HCT116 (cell line): ENCODE results near the gene INPP5K. TPM values are rescaled to one million over a fixed set of nuclear protein-coding genes. Genes with fewer than 3 reads are reported as not detected.
A peak's percentile ranks its signal among the peaks of the same experiment; 100 is the strongest.

ENCODE experiments used
- ATAC-seq: fragments of 200-7000 bp; cut with Tn5 transposase; 2 replicates; pipeline ENCODE4 v1.9.1; 2020; ENCODE audit warnings: mild to moderate bottlenecking, moderate library complexity
- BruUV-seq: library from RNA; stranded (reverse); fragments of 400-500 nt; replicated peaks from 2 replicates; lab custom pipeline; 2021; lab: Mats Ljungman, UMichigan
- CTCF ChIA-PET: fragments of 300-600 bp; sonication (Branson Sonifier 250); formaldehyde crosslinking; loops from one replicate; lab custom pipeline; 2021; ENCODE audit warnings: antibody characterized with exemption; lab: Charles Lee
- POLR2A ChIA-PET: fragments of 300-600, 350-600 bp; sonication (Branson Sonifier 250); formaldehyde crosslinking; loops from one replicate; lab custom pipeline; 2021; ENCODE audit warnings: antibody characterized with exemption; lab: Charles Lee
- RAD21 ChIA-PET, 2 experiments: fragments of 300-600 bp; sonication (Branson Sonifier 250); formaldehyde crosslinking; loops; one replicate each; lab custom pipeline; 2023; ENCODE audit warnings: low total read pairs in 2 of 2; ENCODE audit not compliant: uncharacterized antibody in 2 of 2, unreplicated experiment in 2 of 2, low non-redundant PET in 1 of 2; lab: Charles Lee
- DNase-seq: peaks from one replicate; pipeline ENCODE4 v3.0.0-alpha.2; 2010; ENCODE audit warnings: low read depth, low spot score
- H2AFZ ChIP-seq: fragments of 200-600 bp; shearing (Covaris generic), sonication (generic); 2 replicates; pipeline ENCODE4 v1.6.1; 2017; ENCODE audit warnings: low read depth, mixed run types, mixed read lengths, antibody characterized with exemption, low read length; ENCODE audit not compliant: poor library complexity, severe bottlenecking
- H3K27ac ChIP-seq: 2 replicates; pipeline ENCODE4 v1.5.1; 2012; ENCODE audit warnings: low read depth, low read length
- H3K27me3 ChIP-seq: fragments of 200-600 bp; sonication (generic); 2 replicates; pipeline ENCODE4 v1.6.1; 2016; ENCODE audit warnings: mixed run types, low read length, mixed read lengths; ENCODE audit not compliant: insufficient read depth
- H3K36me3 ChIP-seq, 2 experiments: fragments of 200-500 bp in 1 of 2; fragments of 200-600 bp in 1 of 2; sonication (Bioruptor generic) in 1 of 2; sonication (generic) in 1 of 2; 2 replicates each; pipeline versions ENCODE4 v1.5.1 to v1.6.1; 2014 to 2016; ENCODE audit warnings: low read length in 2 of 2, inconsistent platforms in 1 of 2, mixed read lengths in 1 of 2, mixed run types in 1 of 2; ENCODE audit not compliant: insufficient read depth in 2 of 2, control insufficient read depth in 1 of 2
- H3K4me1 ChIP-seq, 2 experiments: fragments of 200-600 bp in 1 of 2; sonication (generic) in 1 of 2; 2 replicates each; pipeline versions ENCODE4 v1.5.1 to v1.6.1; 2012 to 2017; ENCODE audit warnings: low read length in 2 of 2, inconsistent platforms in 1 of 2, mild to moderate bottlenecking in 1 of 2, mixed read lengths in 1 of 2, mixed run types in 1 of 2, moderate library complexity in 1 of 2; ENCODE audit not compliant: insufficient read depth in 2 of 2, control insufficient read depth in 1 of 2
- H3K4me2 ChIP-seq: fragments of 200-600 bp; sonication (generic); 2 replicates; pipeline ENCODE4 v1.6.1; 2017; ENCODE audit warnings: mixed run types, low read length, mixed read lengths
- H3K4me3 ChIP-seq, 2 experiments: fragments of 200-600 bp in 1 of 2; sonication (generic) in 1 of 2; replicated peaks in 1 of 2; 2 replicates each; pipeline ENCODE4 v1.5.1; 2011 to 2016; ENCODE audit warnings: low read length in 2 of 2, control low read depth in 1 of 2, low read depth in 1 of 2, mild to moderate bottlenecking in 1 of 2, mixed read lengths in 1 of 2, mixed run types in 1 of 2
- H3K79me2 ChIP-seq: fragments of 200-600 bp; sonication (generic); 2 replicates; pipeline ENCODE4 v1.6.1; 2017; ENCODE audit warnings: mild to moderate bottlenecking, mixed run types, low read length, moderate library complexity, mixed read lengths; ENCODE audit not compliant: insufficient read depth
- H3K9ac ChIP-seq: fragments of 200-600 bp; sonication (generic); 2 replicates; pipeline ENCODE4 v1.6.1; 2016; ENCODE audit warnings: low read length, mixed read lengths
- H3K9me2 ChIP-seq: fragments of 200-600 bp; sonication (generic), shearing (Covaris generic); 2 replicates; pipeline ENCODE4 v1.6.1; 2017; ENCODE audit warnings: mixed run types, mild to moderate bottlenecking, moderate library complexity; ENCODE audit not compliant: insufficient read depth
- H3K9me3 ChIP-seq, 2 experiments: fragments of 200-500 bp in 1 of 2; fragments of 200-600 bp in 1 of 2; sonication (Bioruptor generic) in 1 of 2; sonication (generic) in 1 of 2; 2 replicates each; pipeline ENCODE4 v1.6.1; 2014 to 2017; ENCODE audit warnings: low read length in 2 of 2, mixed read lengths in 2 of 2, inconsistent platforms in 1 of 2, low read depth in 1 of 2, mild to moderate bottlenecking in 1 of 2, mixed run types in 1 of 2, moderate library complexity in 1 of 2; ENCODE audit not compliant: control insufficient read depth in 1 of 2, insufficient read depth in 1 of 2
- H4K20me1 ChIP-seq: fragments of 200-600 bp; sonication (generic), shearing (Covaris generic); 2 replicates; pipeline ENCODE4 v1.6.1; 2017; ENCODE audit warnings: mixed run types, mild to moderate bottlenecking, moderate library complexity; ENCODE audit not compliant: insufficient read depth
- ATF3 ChIP-seq: IDR thresholded peaks from 2 replicates; pipeline ENCODE4 v1.6.1; 2012
- CBX3 ChIP-seq: IDR thresholded peaks from 2 replicates; pipeline ENCODE4 v1.6.1; 2012; ENCODE audit warnings: low read depth
- CTCF ChIP-seq, 3 experiments: fragments of 200-600 bp in 1 of 3; sonication (generic) in 1 of 3; IDR thresholded peaks in 2 of 3; conservative IDR thresholded peaks in 1 of 3; 2 replicates each; pipeline ENCODE4 v1.5.1; 2012 to 2017; ENCODE audit warnings: low read depth in 2 of 3, low read length in 2 of 3, antibody characterized with exemption in 1 of 3, borderline replicate concordance in 1 of 3, control low read depth in 1 of 3, mild to moderate bottlenecking in 1 of 3, mixed read lengths in 1 of 3, mixed run types in 1 of 3, moderate library complexity in 1 of 3; ENCODE audit not compliant: insufficient read depth in 1 of 3
- EZH2 ChIP-seq: fragments of 200-600 bp; sonication (generic); IDR thresholded peaks from 2 replicates; pipeline ENCODE4 v1.6.1; 2017; ENCODE audit warnings: antibody characterized with exemption, mixed run types
- MAX ChIP-seq: IDR thresholded peaks from 2 replicates; pipeline ENCODE4 v1.6.1; 2012
- RAD21 ChIP-seq: IDR thresholded peaks from 2 replicates; pipeline ENCODE4 v1.6.1; 2012; ENCODE audit warnings: low read depth, mild to moderate bottlenecking
- SIN3A ChIP-seq: IDR thresholded peaks from 2 replicates; pipeline ENCODE4 v1.6.1; 2012; ENCODE audit warnings: low read depth
- SP1 ChIP-seq: IDR thresholded peaks from 2 replicates; pipeline ENCODE4 v1.6.1; 2012; ENCODE audit warnings: low read depth
- TCF7L2 ChIP-seq: IDR thresholded peaks from 2 replicates; pipeline ENCODE4 v1.7.0; 2011; ENCODE audit warnings: borderline replicate concordance, inconsistent platforms; ENCODE audit not compliant: insufficient read depth, insufficient read length; ENCODE audit errors: extremely low read depth
- YY1 ChIP-seq: IDR thresholded peaks from 2 replicates; pipeline ENCODE4 v1.6.1; 2011; ENCODE audit warnings: low read length, low read depth, moderate library complexity, mild to moderate bottlenecking; ENCODE audit not compliant: insufficient replicate concordance; ENCODE audit errors: extremely low read depth
- intact Hi-C: fragments of 100-400 bp; cut with micrococcal nuclease; formaldehyde crosslinking; loops from 2 replicates; pipeline ENCODE4 v1.10.0; 2022
- total RNA-seq: library from RNA; stranded (reverse); gene quantifications from one replicate; pipeline ENCODE4 v1.2.1, GENCODE V29; 2021; ENCODE audit not compliant: unreplicated experiment

INPP5K gene
- total RNA-seq, 1 experiment from 2014 or later = 25.6 TPM

DNA sequence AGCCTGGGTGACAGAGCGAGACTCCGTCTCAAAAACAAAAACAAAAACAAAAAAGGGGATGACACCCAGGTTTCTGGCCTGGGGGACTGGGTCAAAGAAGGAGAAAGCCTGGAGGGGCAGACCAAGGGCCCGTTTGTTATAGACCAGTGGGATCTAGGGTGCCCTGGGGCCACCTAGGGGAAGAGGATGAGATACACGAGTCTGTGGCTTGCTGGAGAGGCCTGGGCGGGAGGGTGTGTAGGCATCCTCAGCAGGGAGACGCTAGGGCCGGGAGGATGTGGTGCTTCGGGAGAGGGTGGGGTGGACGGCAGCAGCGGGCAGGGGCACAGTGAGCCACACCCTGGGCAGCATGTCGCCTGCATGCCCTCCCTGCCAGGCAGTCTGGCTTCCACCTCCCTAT, 43.2 kb downstream of the INPP5K start:
- no peak overlapping the region for H3K4me3 ChIP-seq
- H3K9me2 ChIP-seq = no peaks in the 10 kb centered on the region
- no peaks in the 10 kb centered on the region for H3K4me1 ChIP-seq
- H3K9me3 ChIP-seq = no peaks in the 10 kb centered on the region
- DNase-seq (no peak), ATAC-seq (peak; percentile 48)
- peaks cover 4% of the 10 kb centered on the region; the same call in 1 of the 2 replicates for H3K79me2 ChIP-seq
- H3K4me2 ChIP-seq = no peak overlapping the region
- ChIA-PET POLR2A (interaction anchor here (1.9 kb wide), 1 partner anchor 10 kb away, joined by 8 read pairs; no protein-coding TSS in a partner anchor), RAD21 (no interaction called here), CTCF (no interaction called here)
- intact Hi-C loops = no loop called here
- H3K36me3 ChIP-seq = peaks cover 23 to 40% of the 10 kb centered on the region in 2 experiments; a peak in 3 of 4 replicates
- no peak for TF ChIP-seq CBX3
- no peak for TF ChIP-seq CTCF (IDR thresholded peaks at IDR 0.05 in 2 of 3, conservative IDR thresholded peaks at IDR 0.05 in 1 of 3; ENCODE audit: borderline replicate concordance in 1 of 3, insufficient read depth in 1 of 3, low read depth in 2 of 3, low read length in 2 of 3)
- TF ChIP-seq MAX = no peak
- TF ChIP-seq ATF3 = no peak
- TF ChIP-seq YY1 = no peak
- no peak for TF ChIP-seq SP1
- TF ChIP-seq EZH2 = no peak
- no peak for TF ChIP-seq TCF7L2
- no peak for TF ChIP-seq SIN3A
- TF ChIP-seq RAD21 = no peak
- H4K20me1 ChIP-seq = no peaks in the 10 kb centered on the region
- no peak overlapping the region for H3K9ac ChIP-seq
- BruUV-seq = no TSS peak
- H3K27ac ChIP-seq = no peak overlapping the region
- H2AFZ ChIP-seq = no peak overlapping the region
- no peaks in the 10 kb centered on the region for H3K27me3 ChIP-seq
